Measurements from ENCODE around the gene RAB33A. TPM values are rescaled to one million over a fixed set of nuclear protein-coding genes. Genes with fewer than 3 reads are reported as not detected.

Gene RAB33A
- total and polyA plus RNA-seq, 7 donors, result 1.2 to 3.8 (median 1.3) TPM; not detected in 3

GRCh38 chrX:130145123-130145522, 26.6 kb upstream of the RAB33A start:
- Histone ChIP-seq H3K4me3 (no peak overlapping the region), H3K36me3 (peaks cover 0 to 44% (median 0%) of the 10 kb centered on the region in 4 donors), H3K27me3 (no peaks in the 10 kb centered on the region), H3K9me3 (no peaks in the 10 kb centered on the region), H3K27ac (no peak overlapping the region), H3K4me1 (no peaks in the 10 kb centered on the region)
- intact Hi-C loops (cut with DNase I), result no loop called here
- no peak for DNase-seq
- TF ChIP-seq EP300 (IDR thresholded peaks at IDR 0.05), result no peak
- no peak for TF ChIP-seq POLR2AphosphoS5 (IDR thresholded peaks at IDR 0.05)
- no peak for TF ChIP-seq POLR2A (IDR thresholded peaks at IDR 0.05)
- TF ChIP-seq, protein P1, sequence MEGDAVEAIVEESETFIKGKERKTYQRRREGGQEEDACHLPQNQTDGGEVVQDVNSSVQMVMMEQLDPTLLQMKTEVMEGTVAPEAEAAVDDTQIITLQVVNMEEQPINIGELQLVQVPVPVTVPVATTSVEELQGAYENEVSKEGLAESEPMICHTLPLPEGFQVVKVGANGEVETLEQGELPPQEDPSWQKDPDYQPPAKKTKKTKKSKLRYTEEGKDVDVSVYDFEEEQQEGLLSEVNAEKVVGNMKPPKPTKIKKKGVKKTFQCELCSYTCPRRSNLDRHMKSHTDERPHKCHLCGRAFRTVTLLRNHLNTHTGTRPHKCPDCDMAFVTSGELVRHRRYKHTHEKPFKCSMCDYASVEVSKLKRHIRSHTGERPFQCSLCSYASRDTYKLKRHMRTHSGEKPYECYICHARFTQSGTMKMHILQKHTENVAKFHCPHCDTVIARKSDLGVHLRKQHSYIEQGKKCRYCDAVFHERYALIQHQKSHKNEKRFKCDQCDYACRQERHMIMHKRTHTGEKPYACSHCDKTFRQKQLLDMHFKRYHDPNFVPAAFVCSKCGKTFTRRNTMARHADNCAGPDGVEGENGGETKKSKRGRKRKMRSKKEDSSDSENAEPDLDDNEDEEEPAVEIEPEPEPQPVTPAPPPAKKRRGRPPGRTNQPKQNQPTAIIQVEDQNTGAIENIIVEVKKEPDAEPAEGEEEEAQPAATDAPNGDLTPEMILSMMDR (IDR thresholded peaks at IDR 0.05), result no peak
- WGBS, 2 donors, result 97 to 98% methylated on average over 4 of the region's 4 CpGs

DNA sequence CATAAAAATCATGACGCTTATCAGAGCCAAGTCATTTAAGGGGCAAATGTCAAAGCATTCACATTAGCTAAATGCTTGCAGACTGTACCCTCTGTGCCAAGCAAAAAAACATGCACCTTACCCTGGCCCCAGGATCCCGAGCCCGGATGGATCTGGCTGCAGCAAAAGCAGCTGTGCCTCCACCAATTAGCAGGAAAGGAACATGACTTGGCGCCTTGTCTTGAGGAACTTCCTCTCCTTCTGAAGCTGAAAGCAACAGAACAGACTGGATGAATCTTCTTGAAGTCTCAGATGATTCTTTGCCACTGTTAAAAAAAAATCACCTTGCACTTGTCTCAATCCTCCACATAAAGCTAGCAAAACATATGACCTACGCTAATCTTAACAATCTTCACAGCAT, 24.1 kb upstream of the RAB33A start:
- no peak overlapping the region for H3K27ac ChIP-seq
- intact Hi-C loops (cut with DNase I), result no loop called here
- 68 to 86% methylated on average over 5 of the region's 5 CpGs for WGBS, 2 donors
- DNase-seq, result no peak
- no peak overlapping the region for H3K4me3 ChIP-seq
- no peaks in the 10 kb centered on the region for H3K4me1 ChIP-seq
- H3K36me3 ChIP-seq, result peaks cover 0 to 35% (median 0%) of the 10 kb centered on the region in 4 donors
- TF ChIP-seq POLR2A (IDR thresholded peaks at IDR 0.05) (no peak), EP300 (IDR thresholded peaks at IDR 0.05) (no peak), POLR2AphosphoS5 (IDR thresholded peaks at IDR 0.05) (no peak)
- TF ChIP-seq, protein P1 (IDR thresholded peaks at IDR 0.05), result no peak
- H3K27me3 ChIP-seq, result no peaks in the 10 kb centered on the region
- no peaks in the 10 kb centered on the region for H3K9me3 ChIP-seq

GRCh38 chrX:130155564-130155963, 16.2 kb upstream of the RAB33A start:
- Histone ChIP-seq H3K27me3 (no peaks in the 10 kb centered on the region), H3K9me3 (no peaks in the 10 kb centered on the region), H3K4me1 (no peaks in the 10 kb centered on the region), H3K27ac (no peak overlapping the region), H3K36me3 (peaks cover 0 to 4% (median 0%) of the 10 kb centered on the region in 4 donors), H3K4me3 (no peak overlapping the region)
- WGBS, 2 donors, result 90 to 98% methylated on average over 2 of the region's 2 CpGs
- no peak for TF ChIP-seq POLR2AphosphoS5 (IDR thresholded peaks at IDR 0.05)
- TF ChIP-seq, protein P1 (IDR thresholded peaks at IDR 0.05), result no peak
- no peak for TF ChIP-seq POLR2A (IDR thresholded peaks at IDR 0.05)
- no peak for TF ChIP-seq EP300 (IDR thresholded peaks at IDR 0.05)
- DNase-seq, result no peak
- intact Hi-C loops (cut with DNase I), result no loop called here

- Histone ChIP-seq H3K27ac (no peak overlapping the region), H3K36me3 (peaks cover 0 to 4% (median 0%) of the 10 kb centered on the region in 4 donors), H3K9me3 (no peaks in the 10 kb centered on the region), H3K27me3 (no peaks in the 10 kb centered on the region), H3K4me1 (no peaks in the 10 kb centered on the region), H3K4me3 (no peak overlapping the region)
- DNase-seq, result no peak
- TF ChIP-seq POLR2A (IDR thresholded peaks at IDR 0.05) (no peak), EP300 (IDR thresholded peaks at IDR 0.05) (no peak), POLR2AphosphoS5 (IDR thresholded peaks at IDR 0.05) (no peak)
- TF ChIP-seq, protein P1 (IDR thresholded peaks at IDR 0.05), result no peak
- intact Hi-C loops (cut with DNase I), result no loop called here
- WGBS, 2 donors, result 95 to 99% methylated on average over 2 of the region's 2 CpGs
Observed at GRCh38 chrX:130158311-130158710, 13.5 kb upstream of the RAB33A start.

DNA sequence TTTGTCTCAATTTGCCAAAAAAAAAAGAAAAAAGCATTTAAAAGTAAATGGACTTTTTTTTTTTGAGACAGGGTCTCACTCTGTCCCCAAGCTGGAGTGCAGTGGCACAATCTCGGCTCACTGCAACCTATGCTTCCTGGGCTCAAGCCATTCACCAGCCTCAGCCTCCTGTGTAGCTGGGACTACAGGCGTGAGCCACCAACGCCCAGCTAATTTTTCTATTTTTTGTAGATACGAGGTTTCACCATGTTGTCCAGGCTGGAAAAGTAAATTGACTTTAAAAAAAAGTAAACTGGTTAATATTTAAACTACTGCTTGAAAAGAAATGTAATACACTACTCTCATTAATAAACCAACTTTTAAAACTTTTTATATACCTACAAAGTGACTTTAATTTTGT, 12.0 kb upstream of the RAB33A start:
- Histone ChIP-seq H3K4me1 (peaks cover 0 to 8% (median 6%) of the 10 kb centered on the region in 4 donors), H3K27ac (no peak overlapping the region), H3K27me3 (no peaks in the 10 kb centered on the region), H3K4me3 (no peak overlapping the region), H3K9me3 (no peaks in the 10 kb centered on the region), H3K36me3 (no peaks in the 10 kb centered on the region)
- TF ChIP-seq POLR2A (IDR thresholded peaks at IDR 0.05), result no peak
- DNase-seq, result no peak
- 50 to 85% methylated on average over 4 of the region's 4 CpGs for WGBS, 2 donors
- intact Hi-C loops (cut with DNase I), result loop anchor here (5.0 kb wide), 1 partner anchor 37 kb away; no protein-coding TSS in a partner anchor
